Ishikawa (cell line): Measurements from ENCODE around the gene GPR146.
A peak's percentile ranks its signal among the peaks of the same experiment; 100 is the strongest.

Experiments
- CEBPB ChIP-seq: IDR thresholded peaks from 2 replicates; pipeline ENCODE4 v1.6.1; 2012
- CREB1 ChIP-seq: IDR thresholded peaks from 2 replicates; pipeline ENCODE4 v1.6.1; 2012; ENCODE audit warnings: low read depth
- EGR1 ChIP-seq: IDR thresholded peaks from 2 replicates; pipeline ENCODE4 v1.6.1; 2012
- EP300 ChIP-seq: IDR thresholded peaks from 2 replicates; pipeline ENCODE4 v1.6.1; 2012; ENCODE audit warnings: borderline replicate concordance
- FOXM1 ChIP-seq: IDR thresholded peaks from 2 replicates; pipeline ENCODE4 v1.6.1; 2012; ENCODE audit warnings: low read depth, borderline replicate concordance
- MAX ChIP-seq: IDR thresholded peaks from 2 replicates; pipeline ENCODE4 v1.6.1; 2012
- NFIC ChIP-seq: IDR thresholded peaks from 2 replicates; pipeline ENCODE4 v1.6.1; 2012
- RAD21 ChIP-seq: IDR thresholded peaks from 2 replicates; pipeline ENCODE4 v1.6.1; 2012; ENCODE audit warnings: low read depth
- REST ChIP-seq: IDR thresholded peaks from 2 replicates; pipeline ENCODE4 v1.6.1; 2012; ENCODE audit warnings: low read depth, mild to moderate bottlenecking
- TAF1 ChIP-seq: IDR thresholded peaks from 2 replicates; pipeline ENCODE4 v1.6.1; 2012; ENCODE audit warnings: low read depth, mild to moderate bottlenecking
- TCF12 ChIP-seq: IDR thresholded peaks from 2 replicates; pipeline ENCODE4 v1.6.1; 2012; ENCODE audit warnings: low read depth
- TEAD4 ChIP-seq: IDR thresholded peaks from 2 replicates; pipeline ENCODE4 v1.6.1; 2012
- USF1 ChIP-seq: IDR thresholded peaks from 2 replicates; pipeline ENCODE4 v1.6.1; 2012
- YY1 ChIP-seq: IDR thresholded peaks from 2 replicates; pipeline ENCODE4 v1.6.1; 2012; ENCODE audit warnings: low read depth
- ZBTB7A ChIP-seq: IDR thresholded peaks from 2 replicates; pipeline ENCODE4 v1.6.1; 2012; ENCODE audit warnings: low read depth

Gene GPR146

GRCh38 chr7:1060315-1061072 lies 16.1 kb downstream of the GPR146 start:
- TF ChIP-seq TEAD4 (peak; percentile 93), CEBPB (no peak), ZBTB7A (no peak; the same call in 1 of the 2 replicates), USF1 (peak; percentile 86), CREB1 (no peak), FOXM1 (no peak), EGR1 (no peak), MAX (peak; percentile 95), TCF12 (0 out of 2 replicates have a peak, but pooled peaks have one; percentile 39), REST (no peak), YY1 (no peak), RAD21 (no peak), EP300 (no peak)

- TF ChIP-seq USF1 (no peak), EP300 (no peak), REST (no peak), CREB1 (no peak), CEBPB (no peak), RAD21 (no peak), ZBTB7A (no peak), TAF1 (no peak), TCF12 (no peak), NFIC (no peak), MAX (no peak), YY1 (no peak), TEAD4 (no peak), FOXM1 (no peak)
These were observed 16.8 kb downstream of the GPR146 start for GRCh38 chr7:1061180-1061579.

GRCh38 chr7:1062296-1063294 lies 18.2 kb downstream of the GPR146 start:
- TF ChIP-seq TCF12 (no peak), EGR1 (no peak), YY1 (no peak), TEAD4 (no peak), NFIC (no peak), CREB1 (no peak), RAD21 (no peak), USF1 (no peak), ZBTB7A (no peak), EP300 (no peak), REST (no peak), TAF1 (no peak), FOXM1 (no peak), CEBPB (no peak)
